GM12878 (cell line): ENCODE data around the gene ELP4.

Source experiments
- RCOR1 ChIP-seq: conservative IDR thresholded peaks from 2 replicates; pipeline ENCODE4 v1.6.1; 2012; ENCODE audit warnings: low read depth, low read length, improper control_type of control experiment
- SPI1 ChIP-seq: IDR thresholded peaks from 2 replicates; pipeline ENCODE4 v1.6.1; 2011; ENCODE audit warnings: low read depth, mild to moderate bottlenecking, low read length, moderate library complexity, borderline replicate concordance; ENCODE audit not compliant: insufficient read depth
- TF ChIP-seq, protein P1 (sequence below): fragments of 450-650 bp; IDR thresholded peaks from 2 replicates; pipeline ENCODE4 v1.6.1; 2016; ENCODE audit warnings: mild to moderate bottlenecking
- TF ChIP-seq, protein P2 (sequence below), 3 experiments: IDR thresholded peaks in 2 of 3; conservative IDR thresholded peaks in 1 of 3; 2 replicates each; pipeline ENCODE4 v1.5.1; 2011; ENCODE audit warnings: low read depth in 3 of 3, low read length in 3 of 3, mild to moderate bottlenecking in 3 of 3, control low read depth in 2 of 3, moderate library complexity in 2 of 3, inconsistent platforms in 1 of 3, mixed read lengths in 1 of 3; ENCODE audit not compliant: control insufficient read depth in 2 of 3, insufficient read depth in 1 of 3; ENCODE audit errors: extremely low read depth in 1 of 3
- TF ChIP-seq, protein P3 (sequence below): IDR thresholded peaks from 2 replicates; pipeline ENCODE4 v1.6.1; 2011; ENCODE audit warnings: borderline replicate concordance, low read depth, mild to moderate bottlenecking, moderate library complexity, mixed read lengths, low read length; ENCODE audit not compliant: insufficient read depth; ENCODE audit errors: extremely low read length

DNA sequence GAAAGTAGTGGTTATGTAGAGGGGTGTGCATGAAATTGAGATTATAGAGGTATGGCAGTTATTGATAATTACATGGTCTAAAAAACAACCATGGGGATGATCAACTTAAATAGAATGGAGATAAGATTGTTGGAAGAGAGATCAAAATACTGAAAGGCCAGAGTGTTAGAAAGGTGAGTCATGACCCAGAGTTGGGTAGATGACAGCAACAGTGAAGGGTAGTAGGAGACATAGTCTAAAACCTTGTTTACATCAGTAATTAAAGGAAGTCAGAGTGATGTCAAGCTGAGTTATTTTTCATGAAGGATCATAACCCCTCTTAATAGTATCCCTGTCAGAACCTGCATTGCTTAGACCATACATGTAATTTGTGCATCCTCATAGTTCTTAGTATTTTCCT lies 110.9 kb downstream of the ELP4 start:
- no peak for TF ChIP-seq SPI1
- TF ChIP-seq, protein P1, sequence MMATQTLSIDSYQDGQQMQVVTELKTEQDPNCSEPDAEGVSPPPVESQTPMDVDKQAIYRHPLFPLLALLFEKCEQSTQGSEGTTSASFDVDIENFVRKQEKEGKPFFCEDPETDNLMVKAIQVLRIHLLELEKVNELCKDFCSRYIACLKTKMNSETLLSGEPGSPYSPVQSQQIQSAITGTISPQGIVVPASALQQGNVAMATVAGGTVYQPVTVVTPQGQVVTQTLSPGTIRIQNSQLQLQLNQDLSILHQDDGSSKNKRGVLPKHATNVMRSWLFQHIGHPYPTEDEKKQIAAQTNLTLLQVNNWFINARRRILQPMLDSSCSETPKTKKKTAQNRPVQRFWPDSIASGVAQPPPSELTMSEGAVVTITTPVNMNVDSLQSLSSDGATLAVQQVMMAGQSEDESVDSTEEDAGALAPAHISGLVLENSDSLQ, result no peak
- TF ChIP-seq, protein P2, sequence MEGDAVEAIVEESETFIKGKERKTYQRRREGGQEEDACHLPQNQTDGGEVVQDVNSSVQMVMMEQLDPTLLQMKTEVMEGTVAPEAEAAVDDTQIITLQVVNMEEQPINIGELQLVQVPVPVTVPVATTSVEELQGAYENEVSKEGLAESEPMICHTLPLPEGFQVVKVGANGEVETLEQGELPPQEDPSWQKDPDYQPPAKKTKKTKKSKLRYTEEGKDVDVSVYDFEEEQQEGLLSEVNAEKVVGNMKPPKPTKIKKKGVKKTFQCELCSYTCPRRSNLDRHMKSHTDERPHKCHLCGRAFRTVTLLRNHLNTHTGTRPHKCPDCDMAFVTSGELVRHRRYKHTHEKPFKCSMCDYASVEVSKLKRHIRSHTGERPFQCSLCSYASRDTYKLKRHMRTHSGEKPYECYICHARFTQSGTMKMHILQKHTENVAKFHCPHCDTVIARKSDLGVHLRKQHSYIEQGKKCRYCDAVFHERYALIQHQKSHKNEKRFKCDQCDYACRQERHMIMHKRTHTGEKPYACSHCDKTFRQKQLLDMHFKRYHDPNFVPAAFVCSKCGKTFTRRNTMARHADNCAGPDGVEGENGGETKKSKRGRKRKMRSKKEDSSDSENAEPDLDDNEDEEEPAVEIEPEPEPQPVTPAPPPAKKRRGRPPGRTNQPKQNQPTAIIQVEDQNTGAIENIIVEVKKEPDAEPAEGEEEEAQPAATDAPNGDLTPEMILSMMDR (IDR thresholded peaks at IDR 0.05 in 2 of 3, conservative IDR thresholded peaks at IDR 0.05 in 1 of 3; ENCODE audit: control insufficient read depth in 2 of 3, extremely low read depth in 1 of 3, insufficient read depth in 1 of 3, low read depth in 3 of 3, low read length in 3 of 3), result no peak
- TF ChIP-seq, protein P3, sequence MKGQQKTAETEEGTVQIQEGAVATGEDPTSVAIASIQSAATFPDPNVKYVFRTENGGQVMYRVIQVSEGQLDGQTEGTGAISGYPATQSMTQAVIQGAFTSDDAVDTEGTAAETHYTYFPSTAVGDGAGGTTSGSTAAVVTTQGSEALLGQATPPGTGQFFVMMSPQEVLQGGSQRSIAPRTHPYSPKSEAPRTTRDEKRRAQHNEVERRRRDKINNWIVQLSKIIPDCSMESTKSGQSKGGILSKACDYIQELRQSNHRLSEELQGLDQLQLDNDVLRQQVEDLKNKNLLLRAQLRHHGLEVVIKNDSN, result no peak
- TF ChIP-seq RCOR1, result no peak
